ENCODE results near the gene CD6.

Gene CD6

DNA sequence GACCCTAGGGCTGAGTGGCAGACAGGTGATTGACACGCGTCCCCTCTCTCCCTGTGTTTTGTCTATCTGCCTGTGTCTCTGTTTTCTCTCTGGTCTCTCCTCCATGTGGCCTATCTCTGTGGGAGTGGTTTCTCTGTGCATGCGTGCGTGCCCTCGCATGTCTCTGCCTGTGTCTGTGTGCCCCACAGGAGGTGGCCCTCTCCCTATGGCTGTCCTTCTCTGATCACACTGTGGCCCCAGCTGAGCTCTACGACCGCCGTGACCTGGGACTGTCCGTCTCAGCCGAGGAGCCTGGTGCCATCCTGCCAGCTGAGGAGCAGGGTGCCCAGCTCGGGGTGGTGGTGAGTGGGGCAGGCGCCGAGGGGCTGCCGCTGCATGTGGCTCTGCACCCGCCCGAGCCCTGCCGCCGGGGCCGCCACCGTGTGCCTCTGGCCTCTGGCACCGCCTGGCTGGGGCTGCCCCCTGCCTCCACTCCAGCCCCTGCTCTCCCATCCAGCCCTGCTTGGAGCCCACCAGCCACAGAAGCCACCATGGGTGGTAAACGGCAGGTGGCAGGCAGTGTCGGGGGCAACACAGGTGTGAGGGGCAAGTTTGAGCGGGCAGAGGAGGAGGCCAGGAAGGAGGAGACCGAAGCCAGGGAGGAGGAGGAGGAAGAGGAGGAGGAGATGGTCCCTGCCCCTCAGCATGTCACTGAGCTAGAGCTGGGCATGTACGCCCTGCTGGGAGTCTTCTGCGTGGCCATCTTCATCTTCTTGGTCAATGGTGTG lies 35.6 kb upstream of the CD6 start:
- DNase-seq: no peak

DNA sequence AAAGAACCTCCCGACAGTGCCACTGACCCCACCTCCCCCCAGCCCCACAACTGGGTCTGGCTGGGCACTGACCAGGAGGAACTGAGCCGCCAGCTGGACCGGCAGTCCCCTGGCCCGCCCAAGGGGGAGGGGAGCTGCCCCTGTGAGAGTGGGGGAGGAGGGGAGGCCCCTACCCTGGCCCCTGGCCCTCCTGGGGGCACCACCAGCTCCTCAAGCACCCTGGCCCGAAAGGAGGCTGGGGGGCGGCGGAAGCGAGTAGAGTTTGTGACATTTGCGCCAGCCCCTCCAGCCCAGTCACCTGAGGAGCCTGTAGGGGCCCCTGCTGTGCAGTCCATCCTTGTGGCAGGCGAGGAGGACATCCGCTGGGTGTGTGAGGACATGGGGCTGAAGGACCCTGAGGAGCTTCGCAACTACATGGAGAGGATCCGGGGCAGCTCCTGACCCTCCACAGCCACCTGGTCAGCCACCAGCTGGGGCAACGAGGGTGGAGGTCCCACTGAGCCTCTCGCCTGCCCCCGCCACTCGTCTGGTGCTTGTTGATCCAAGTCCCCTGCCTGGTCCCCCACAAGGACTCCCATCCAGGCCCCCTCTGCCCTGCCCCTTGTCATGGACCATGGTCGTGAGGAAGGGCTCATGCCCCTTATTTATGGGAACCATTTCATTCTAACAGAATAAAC lies 34.9 kb upstream of the CD6 start:
- DNase-seq: no peak

DNA sequence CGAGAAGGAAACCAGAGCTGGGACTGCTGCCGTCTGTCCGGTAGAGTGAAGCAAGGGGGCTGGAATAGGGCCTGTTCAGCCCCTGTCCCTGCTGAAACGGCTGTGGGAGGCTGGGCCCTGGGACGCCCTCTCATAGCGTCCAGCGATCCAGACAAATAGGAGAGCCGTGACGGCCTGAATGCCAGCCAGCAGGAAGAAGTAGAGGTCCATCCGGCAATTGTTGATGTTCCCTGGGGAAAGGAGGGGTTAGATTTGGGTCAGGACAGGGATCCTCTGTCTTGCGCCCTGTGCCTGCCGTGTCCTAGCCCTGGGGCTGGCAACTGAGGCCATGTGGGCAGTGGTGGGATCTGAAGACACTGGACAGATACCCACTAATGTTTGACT lies 34.3 kb upstream of the CD6 start:
- no peak for DNase-seq

DNA sequence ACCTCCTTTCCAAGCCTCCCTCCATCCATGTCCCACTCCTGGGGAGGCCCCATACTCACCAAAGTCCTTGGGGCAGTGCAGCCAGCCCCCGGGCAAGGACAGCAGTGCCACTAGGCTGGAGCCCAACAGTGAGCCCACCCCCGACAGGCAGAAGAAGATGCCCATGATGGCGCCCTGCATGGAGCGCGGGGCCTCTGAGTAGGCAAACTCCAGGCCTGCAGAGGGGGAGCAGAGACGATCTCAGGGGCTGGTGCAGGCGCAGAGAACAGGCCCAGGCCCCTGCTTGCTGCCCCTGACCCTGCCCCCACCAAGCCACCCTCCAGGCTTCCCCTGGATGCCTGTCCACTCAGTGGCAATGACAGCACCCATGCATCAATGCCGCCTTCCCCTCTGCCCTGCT lies 33.7 kb upstream of the CD6 start:
- no peak for DNase-seq

DNA sequence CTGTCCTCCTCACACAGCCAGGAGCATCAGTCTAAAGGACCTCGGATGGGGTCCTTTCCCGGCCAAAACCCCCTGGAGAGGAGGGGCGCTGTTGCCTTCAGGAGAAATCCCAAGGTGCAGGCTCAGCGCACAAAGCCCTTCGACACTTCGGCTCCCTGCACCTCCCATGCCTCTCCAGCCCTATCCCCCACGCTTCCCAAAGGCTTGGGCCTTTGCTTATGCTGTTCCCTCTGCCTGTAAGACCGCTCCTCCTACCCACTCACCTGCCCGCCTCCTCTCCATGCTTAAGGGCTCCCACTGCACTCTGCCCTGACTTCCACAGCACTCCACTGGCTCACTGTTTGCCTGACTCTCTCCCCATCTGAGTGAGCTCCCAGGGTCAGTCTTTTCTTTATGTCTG lies 33.0 kb upstream of the CD6 start:
- no peak for DNase-seq

DNA sequence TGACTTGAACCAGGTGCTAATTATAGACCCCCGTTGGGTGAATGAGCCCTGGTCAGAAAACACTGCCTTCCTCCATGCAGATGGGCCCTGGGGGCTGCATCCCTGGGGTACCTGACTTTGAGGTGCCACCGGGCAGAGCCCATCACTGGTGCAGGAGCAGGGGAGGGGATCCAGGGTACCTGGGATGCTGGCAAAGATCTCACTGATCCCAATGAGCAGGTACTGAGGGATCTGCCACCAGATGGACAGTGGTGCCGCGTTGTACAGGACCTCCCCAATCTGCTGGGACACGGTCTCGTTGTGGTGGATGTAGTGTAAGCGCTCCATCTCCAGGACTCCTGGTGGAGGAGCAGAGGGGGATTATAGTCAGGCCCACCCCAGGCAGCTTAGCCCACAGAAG lies 32.2 kb upstream of the CD6 start:
- DNase-seq: no peak

DNA sequence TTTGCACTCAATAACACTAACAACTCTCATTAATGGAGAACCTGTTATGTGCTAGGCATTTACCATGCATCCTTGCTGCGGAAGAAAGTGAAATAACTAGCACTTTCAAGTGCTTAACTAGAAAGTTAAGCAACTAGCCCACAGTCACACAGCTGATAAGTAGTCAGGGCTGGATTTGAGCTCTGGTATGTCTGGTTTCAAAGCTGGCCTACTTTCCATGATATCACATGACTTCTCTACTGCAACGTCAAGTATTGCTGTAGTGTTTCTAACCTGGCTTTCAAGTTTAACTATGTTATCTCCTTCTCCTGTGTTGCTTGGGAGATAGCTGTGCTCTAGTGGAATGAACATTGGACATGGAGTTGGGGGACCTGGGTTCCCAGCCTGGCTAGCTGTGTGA lies 31.6 kb upstream of the CD6 start:
- no peak for DNase-seq

DNA sequence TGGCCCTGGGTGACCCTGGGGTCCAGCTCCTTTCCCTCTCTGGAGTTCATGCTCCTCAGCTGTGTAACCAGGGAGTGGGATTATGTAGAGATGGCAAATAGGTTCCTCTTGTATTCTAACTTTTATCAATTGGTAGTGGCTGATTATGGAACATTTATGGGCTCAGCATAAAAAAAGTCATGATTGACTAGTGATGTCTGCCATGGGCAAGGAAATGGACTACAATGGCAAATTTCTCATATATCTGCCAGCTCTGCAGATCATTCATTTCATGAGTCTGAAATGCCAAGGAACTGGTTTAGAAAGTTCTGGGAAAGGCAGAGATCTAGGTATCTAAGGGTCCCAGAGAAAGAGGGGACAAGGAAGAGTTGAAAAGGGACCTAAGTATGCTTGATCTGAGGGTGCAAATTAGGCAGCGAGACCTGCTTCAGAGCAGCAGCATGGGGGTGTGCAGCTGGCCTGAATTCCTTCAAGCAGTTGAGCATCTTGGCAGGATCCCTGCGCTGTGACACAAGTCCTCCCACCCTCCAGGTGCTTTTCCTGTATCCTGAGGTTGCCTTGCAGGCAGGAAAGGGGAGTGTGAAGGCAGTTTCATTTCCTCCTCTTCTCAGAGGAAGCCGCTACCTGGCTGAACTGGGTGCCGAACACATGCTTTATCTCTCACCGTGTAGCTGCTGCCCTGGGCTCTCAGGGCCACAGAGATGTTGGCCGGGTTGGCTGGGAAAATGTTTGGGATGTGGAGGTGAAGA lies 29.9 kb upstream of the CD6 start:
- no peak for DNase-seq

DNA sequence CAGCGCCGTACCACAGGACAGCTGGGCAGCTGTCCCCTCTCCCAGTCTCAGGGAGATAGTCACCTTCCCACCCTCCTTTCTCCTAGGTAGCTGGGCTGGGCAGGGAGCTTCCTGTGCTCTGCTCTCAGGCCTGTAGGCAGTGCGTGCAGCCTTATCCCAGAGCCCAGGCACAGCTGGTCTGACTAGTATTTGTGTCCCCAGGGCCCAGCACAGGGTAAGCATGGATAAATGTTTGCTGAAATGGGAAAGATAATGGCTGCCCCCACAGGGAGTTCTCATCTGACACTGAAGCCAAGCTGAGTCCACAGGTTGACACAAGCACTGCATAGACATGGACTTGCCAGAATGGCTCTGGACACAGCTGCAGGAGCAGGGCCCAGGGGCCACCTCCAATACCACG lies 29.3 kb upstream of the CD6 start:
- DNase-seq: no peak

DNA sequence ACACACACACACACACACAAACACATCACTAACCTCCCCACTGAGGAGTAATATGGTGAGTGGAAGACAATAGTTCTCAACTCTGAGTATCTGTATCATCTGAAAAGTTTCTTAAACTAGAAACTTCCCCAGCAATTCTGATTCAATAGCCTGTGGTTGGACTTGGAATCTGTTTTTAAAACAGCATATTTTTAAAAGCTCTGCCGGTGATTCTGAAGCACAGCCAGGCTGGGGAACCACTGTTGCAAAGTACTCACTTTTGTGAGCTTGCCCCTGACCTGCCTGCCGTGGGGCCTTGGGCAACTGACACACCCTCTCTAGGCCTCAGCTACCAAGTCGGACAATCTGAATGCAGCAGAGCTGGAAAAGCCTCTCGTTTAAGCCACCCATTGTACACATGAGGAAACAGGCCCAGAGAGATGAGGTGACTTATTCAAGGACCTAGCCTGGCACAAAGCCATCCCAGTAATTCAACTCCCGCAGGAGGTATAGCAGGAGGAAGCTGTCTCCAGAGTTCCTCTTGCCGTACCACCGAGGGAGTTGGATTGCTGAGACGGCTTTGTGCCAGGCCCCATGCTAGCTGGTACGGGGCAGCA lies 28.4 kb upstream of the CD6 start:
- DNase-seq: no peak

DNA sequence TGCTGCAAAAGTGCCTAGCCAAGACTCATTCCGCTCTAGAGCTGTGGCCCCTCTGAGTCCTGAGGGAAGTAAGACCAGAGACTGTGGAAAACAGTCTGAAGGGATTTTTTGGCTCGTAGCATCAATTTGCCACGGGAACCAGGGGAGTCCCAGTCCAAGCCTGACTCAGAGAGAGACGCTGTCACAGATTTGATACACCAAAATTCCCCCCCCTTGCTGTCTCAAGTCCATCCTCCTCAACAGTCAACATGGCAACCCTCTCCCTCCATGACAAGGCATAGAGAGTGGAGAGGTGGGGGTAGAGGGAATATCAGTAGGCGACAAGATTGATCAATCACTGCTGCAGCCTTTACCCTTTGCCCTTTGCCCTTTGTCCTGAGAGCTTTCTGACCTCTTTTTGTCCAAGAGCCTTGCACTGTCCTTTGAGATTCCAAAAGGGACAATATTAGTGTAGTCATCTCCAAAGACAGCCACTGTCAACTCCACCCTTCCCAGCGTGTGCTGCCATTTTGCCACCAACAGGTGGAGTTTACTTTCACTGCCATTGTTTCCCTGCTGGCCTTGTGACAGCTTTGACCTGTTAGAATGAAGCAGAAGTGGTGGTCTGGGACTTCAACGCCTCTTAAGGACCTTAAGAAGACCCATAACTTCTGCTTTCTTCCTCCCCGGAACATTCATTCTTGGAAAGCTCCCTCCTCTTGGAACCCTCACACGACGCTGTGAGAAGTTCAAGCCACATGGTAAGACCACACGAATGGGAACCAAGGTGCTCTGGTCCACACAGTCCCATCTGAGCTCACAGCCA lies 26.8 kb upstream of the CD6 start:
- DNase-seq: no peak

DNA sequence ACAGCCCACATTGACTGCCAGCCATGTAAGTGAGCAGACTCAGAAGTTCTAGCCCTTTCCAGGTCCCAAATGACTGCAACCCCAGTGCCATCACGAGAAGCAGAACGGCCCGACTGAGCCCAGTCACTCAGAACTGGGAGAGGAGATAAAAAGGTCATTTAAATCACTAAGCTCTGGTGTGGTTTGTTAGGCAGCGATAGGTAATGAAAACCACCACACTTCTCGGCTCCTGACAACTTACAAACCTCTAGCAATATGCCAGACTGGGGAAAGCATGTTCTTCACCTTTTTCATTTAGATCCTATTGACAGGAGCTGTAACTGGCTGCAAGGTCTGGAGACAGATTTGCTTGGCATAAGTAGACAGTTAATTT lies 26.2 kb upstream of the CD6 start:
- DNase-seq: no peak

DNA sequence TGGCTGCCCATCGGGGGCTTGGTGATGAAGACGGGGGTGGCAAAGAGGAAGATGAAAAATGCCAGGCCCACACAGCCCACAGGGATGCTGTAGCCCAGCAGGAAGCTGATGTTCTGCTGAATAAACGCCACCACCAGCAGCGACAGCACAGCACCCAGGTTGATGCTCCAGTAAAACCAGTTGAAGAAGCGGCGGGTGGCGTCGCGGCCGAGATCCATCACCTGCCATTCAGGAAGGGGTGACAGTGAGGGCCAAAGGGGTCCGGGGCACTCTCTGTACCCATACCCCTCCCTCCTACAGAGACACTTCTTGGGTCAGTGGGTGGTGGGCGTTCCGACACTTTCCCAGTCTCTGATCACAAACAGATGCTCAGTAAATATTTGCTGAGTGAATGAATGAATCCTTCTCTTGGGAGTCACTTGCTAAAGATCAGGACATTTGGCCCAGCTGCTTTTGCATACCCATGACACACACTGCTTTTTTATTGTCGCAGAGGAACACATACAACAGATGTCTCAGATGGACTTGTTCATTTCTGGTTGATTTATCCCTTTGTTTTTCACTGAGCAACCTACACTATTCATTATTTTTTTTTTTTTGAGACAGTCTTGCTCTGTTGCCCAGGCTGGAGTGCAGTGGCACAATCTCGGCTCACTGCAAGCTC lies 24.7 kb upstream of the CD6 start:
- DNase-seq: no peak

DNA sequence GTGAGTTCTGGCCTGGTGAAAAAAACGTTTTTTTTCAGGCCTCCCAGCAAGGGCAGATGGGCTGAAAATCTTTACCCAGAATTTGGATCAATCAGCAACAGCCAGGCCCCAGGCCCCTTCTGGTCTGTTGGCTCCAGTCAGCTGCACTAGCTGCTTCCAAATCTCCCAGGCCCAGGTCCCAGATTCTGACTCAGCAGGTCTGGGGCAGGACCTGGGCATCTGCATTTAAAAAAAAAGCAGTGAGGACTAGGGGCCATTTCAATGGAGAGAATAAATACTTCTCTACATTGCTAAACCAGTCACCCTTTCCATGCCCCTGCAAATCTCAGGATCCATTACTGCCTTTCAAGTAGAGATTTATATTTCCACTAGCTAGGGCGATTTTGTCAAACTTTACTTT lies 23.8 kb upstream of the CD6 start:
- DNase-seq: no peak

DNA sequence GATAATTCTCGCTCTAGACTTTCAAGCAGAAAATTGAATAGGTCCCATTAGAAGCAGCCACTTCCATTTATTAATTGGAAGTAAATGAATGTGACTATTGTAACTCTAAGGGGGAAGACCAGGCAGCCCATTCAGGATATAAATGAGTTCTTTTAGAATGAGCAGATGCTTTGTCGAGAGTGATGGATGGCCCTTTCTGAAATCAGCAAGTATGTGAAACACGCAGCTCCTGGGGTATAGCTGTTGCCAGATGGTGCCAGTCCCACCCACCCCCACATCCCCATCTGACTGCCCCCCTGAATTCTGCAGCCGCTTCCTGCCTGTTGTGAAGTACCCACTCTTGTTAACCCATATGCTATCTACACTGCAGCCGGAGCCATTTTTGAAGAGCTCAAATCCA lies 23.2 kb upstream of the CD6 start:
- no peak for DNase-seq

DNA sequence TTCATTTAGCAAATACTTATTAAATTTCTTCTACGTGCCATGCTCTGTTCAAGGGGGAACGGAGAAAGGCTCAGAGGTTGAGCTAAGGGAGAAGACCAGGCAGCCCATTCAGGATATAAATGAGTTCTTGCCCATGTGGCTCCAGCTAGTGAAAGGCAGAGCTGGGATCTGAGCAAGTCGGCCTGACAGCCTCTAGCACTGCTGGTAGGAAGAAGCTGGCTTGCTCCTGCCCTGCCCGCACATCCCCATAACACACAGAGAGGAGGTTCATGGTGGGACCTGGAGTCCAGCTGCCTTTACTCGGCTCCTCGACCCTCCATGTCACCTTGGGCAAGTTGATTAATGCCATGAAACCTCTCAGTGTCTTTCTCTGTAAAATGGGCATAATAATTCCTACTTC lies 21.5 kb upstream of the CD6 start:
- no peak for DNase-seq

DNA sequence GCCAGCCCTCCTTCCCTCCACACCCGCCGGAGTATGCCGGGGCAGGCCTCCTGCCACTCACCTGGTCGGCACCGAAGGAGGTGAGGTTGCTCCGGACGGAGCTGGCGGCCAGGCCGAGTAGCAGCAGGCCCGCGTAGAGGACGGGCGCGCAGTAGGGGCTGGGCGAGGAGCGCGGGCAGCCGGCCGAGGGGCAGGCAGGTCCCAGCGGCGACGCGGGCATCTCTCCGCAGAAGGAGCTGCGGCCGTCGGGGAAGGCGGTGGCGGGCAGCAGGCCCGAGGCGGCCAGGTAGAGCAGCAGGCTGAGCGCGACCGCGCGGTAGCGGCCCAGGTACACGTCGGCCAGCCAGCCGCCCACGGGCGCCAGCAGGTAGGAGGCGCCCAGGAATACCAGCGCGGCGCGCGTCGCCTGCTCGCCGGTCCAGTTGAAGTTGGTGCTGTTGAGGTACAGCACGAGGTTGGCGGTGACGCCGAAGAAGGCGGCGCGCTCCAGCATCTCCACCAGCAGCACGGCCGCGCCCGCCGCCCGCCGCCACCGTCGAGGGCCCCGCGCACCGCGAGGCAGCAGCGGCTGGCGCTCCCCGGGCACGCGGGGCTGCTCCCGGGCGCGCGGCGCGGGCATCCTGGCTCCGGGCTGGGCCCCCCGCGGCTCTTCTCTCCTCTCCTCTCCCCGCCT lies 20.4 kb upstream of the CD6 start:
- no peak for DNase-seq

DNA sequence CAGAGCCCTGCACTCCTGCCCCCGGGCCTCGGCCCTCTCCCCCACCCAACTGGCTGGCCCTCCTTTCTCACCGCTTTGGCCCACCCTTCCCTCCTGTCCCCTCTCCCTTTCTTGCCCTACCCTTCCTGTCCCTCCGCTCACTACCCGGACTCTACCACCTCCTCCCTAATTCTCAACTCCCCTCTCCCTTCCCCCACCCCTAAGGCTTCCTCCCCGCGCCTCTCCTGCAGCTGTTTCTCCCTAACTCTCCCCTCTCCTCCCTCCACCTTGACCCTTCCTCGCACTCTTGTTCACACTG lies 19.9 kb upstream of the CD6 start:
- DNase-seq: no peak

DNA sequence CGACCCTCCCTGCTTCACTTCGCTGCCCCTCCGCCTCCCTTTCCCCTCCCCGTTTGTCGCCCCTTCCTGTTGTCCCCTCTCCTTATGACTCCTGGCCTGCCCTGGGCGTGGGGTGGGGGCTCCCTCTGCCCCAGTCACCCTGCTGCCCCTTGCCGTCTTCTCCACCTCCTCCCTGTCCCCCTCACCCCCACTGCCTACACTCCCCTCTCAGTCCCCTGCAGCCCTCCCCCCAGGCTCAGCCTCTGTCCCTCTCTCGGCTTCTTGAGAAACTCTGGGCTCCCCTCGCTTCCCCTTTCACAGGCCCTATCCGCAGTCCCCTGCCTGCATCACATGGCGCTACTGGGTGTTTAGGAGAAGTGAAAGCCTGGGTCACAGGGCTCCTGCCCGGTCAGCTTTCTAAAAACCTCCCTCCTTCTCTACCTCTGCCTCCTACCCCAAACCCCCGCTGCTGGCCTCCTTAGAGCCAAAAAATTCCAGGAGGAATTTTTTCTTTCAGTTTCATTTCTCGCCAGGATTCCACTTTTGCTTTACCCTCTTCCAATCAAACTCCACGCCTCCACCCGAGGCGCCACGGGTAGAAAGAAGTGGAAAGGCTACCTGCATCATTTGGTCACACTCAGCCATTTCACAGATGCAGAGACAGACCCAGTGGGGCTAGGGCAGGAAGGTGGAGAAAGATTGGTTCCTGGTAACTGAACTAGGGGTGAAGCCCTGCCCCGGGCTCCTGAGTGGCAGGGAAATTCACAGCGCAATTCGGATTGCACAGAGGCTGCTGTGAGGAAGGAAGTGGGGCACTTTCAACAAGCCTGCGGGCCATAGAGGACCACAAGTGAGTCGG lies 19.4 kb upstream of the CD6 start, which contains the start of gene SLC15A3:
Gene SLC15A3, minus strand, starts transcription at position 273 of the 838 bp plus-strand sequence. CDS start 625 bp downstream, outside the sequence.
- DNase-seq: peak; percentile 74 to 91

DNA sequence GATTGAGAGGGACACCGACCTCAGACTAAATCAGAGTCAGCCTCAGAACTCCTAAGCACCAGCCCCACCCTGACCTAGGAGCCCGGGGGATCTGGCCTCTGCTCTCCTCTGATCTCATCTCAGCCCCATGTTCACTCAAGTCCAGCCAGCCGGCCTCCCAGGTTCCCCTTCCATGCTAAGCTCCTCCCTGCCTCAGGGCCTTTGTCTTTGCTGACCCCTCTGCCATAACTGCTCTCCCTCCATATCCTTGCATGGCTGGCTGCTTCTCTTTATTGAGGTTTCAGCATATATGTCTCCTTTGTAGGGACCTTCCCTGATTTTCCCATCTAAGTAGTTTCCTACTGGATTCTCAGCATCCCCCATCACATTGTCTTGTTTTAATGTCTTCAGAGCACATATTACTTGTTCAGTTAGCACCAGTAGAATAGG lies 18.7 kb upstream of the CD6 start:
- DNase-seq: no peak

DNA sequence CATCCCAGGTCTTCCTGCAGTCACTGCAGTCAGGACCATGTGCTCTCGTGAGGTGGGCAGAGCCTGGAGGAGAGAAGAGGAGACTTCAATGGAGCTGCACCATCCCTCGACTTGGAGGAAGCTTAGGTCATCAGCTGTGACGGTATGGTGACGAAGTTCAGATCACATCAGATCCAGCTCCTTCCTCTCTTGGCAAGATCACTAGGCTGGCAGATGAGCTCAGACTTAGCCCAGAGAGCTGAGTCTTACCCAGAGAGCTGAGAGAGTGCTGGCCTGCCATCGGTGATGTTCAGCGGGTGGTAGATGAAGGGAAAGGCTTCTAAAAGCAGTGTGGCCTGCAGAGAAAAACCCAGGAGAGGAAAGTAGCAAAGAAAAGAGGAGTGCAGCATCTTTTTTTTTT lies 17.7 kb upstream of the CD6 start:
- no peak for DNase-seq
